Activated CD4-positive, alpha-beta memory T cell treated with anti-CD3 and anti-CD28 coated beads for 36 hours (primary cell): ENCODE results near the gene CD58. TPM values are rescaled to one million over a fixed set of nuclear protein-coding genes. Genes with fewer than 3 reads are reported as not detected.

Experiments
- CTCF ChIA-PET: fragments of 350-600 bp; sonication (Branson Sonifier 250); formaldehyde crosslinking; loops from one replicate; lab custom pipeline; 2021; ENCODE audit warnings: antibody characterized with exemption, inconsistent platforms; lab: Charles Lee
- POLR2A ChIA-PET: fragments of 350-600 bp; sonication (Branson Sonifier 250); formaldehyde crosslinking; loops from one replicate; lab custom pipeline; 2021; ENCODE audit warnings: antibody characterized with exemption; lab: Charles Lee
- DNase-seq: peaks from one replicate; pipeline ENCODE4 v3.0.0-alpha.2; 2020
- H3K27ac Mint-ChIP-seq: one replicate; pipeline ENCODE4 v1.8.0; 2021; ENCODE audit warnings: mixed read lengths
- H3K27me3 Mint-ChIP-seq: one replicate; pipeline ENCODE4 v1.8.0; 2021; ENCODE audit warnings: mixed read lengths
- H3K36me3 Mint-ChIP-seq: one replicate; pipeline ENCODE4 v1.8.0; 2021; ENCODE audit warnings: mixed read lengths
- H3K4me1 Mint-ChIP-seq: one replicate; pipeline ENCODE4 v1.8.0; 2021; ENCODE audit warnings: low read depth, mixed read lengths
- H3K4me3 Mint-ChIP-seq: one replicate; pipeline ENCODE4 v1.8.0; 2021; ENCODE audit warnings: mild to moderate bottlenecking, mixed read lengths
- H3K9me3 Mint-ChIP-seq: one replicate; pipeline ENCODE4 v1.8.0; 2021; ENCODE audit warnings: mixed read lengths
- intact Hi-C: fragments of 100-400 bp; cut with micrococcal nuclease; formaldehyde crosslinking; loops from one replicate; pipeline ENCODE4 v1.15.1; 2023
- total RNA-seq, 2 experiments: library from RNA; stranded (reverse); gene quantifications; one replicate each; pipeline ENCODE4 v1.2.3, GENCODE V29; 2021

The CD58 gene
- total RNA-seq, 2 experiments from 2014 or later, result 21.9 to 27.2 TPM

GRCh38 chr1:116577759-116578314, 7.0 kb upstream of the CD58 start:
- POLR2A ChIA-PET, result no interaction called here

GRCh38 chr1:116574581-116575291, 3.9 kb upstream of the CD58 start:
- no peak overlapping the region for H3K4me3 Mint-ChIP-seq
- H3K4me1 Mint-ChIP-seq, result peaks cover 40% of the 10 kb centered on the region
- intact Hi-C loops, result loop anchor here (1.0 to 10.0 kb wide), 9 partner anchors 22 to 548 kb away; partner anchors contain the start of gene TRIM45
- H3K36me3 Mint-ChIP-seq, result peaks cover 5% of the 10 kb centered on the region
- no peaks in the 10 kb centered on the region for H3K27me3 Mint-ChIP-seq
- POLR2A ChIA-PET, result interaction anchor here (0.6 to 1.3 kb wide), 3 partner anchors 21 to 189 kb away, joined by 3 read pairs; no protein-coding TSS in a partner anchor
- no peak overlapping the region for H3K27ac Mint-ChIP-seq
- DNase-seq, result peak; percentile 76
- no peaks in the 10 kb centered on the region for H3K9me3 Mint-ChIP-seq
- CTCF ChIA-PET, result interaction anchor here (0.6 to 8.1 kb wide), 35 partner anchors 10 to 1085 kb away, joined by 3 to 64 read pairs (median 4); partner anchors contain the start of genes IGSF3 and TTF2

More at GRCh38 chr1:116577759-116578314, 7.0 kb upstream of the CD58 start:
- peaks cover 23% of the 10 kb centered on the region for H3K4me1 Mint-ChIP-seq
- H3K9me3 Mint-ChIP-seq, result no peaks in the 10 kb centered on the region
- DNase-seq, result no peak
- intact Hi-C loops, result loop anchor here (10.0 kb wide), 2 partner anchors 307 to 443 kb away; no protein-coding TSS in a partner anchor
- no peak overlapping the region for H3K4me3 Mint-ChIP-seq
- no peaks in the 10 kb centered on the region for H3K36me3 Mint-ChIP-seq
- H3K27ac Mint-ChIP-seq, result no peak overlapping the region
- no peaks in the 10 kb centered on the region for H3K27me3 Mint-ChIP-seq
- CTCF ChIA-PET, result interaction anchor here (1.5 to 8.1 kb wide), 3 partner anchors 18 to 146 kb away, joined by 4 to 64 read pairs (median 17); no protein-coding TSS in a partner anchor

- no peak for DNase-seq
- POLR2A ChIA-PET, result interaction anchor here (0.6 to 1.5 kb wide), 4 partner anchors 17 to 191 kb away, joined by 3 to 5 read pairs (median 3); no protein-coding TSS in a partner anchor
- Mint-ChIP-seq H3K27me3 (no peaks in the 10 kb centered on the region), H3K27ac (peak overlapping the region; percentile 40), H3K4me3 (no peak overlapping the region), H3K36me3 (peaks cover 12% of the 10 kb centered on the region), H3K9me3 (no peaks in the 10 kb centered on the region), H3K4me1 (peaks cover 51% of the 10 kb centered on the region)
- CTCF ChIA-PET, result interaction anchor here (0.6 to 8.1 kb wide), 16 partner anchors 17 to 1083 kb away, joined by 3 to 64 read pairs (median 6); partner anchors contain the start of genes IGSF3 and TTF2
- intact Hi-C loops, result loop anchor here (1.0 to 10.0 kb wide), 9 partner anchors 23 to 549 kb away; partner anchors contain the start of gene TRIM45
Observed at GRCh38 chr1:116573431-116574095, 2.7 kb upstream of the CD58 start.

- Mint-ChIP-seq H3K27ac (no peak overlapping the region), H3K9me3 (no peaks in the 10 kb centered on the region), H3K4me1 (peaks cover 58% of the 10 kb centered on the region), H3K36me3 (peaks cover 12% of the 10 kb centered on the region), H3K4me3 (no peak overlapping the region), H3K27me3 (no peaks in the 10 kb centered on the region)
- ChIA-PET POLR2A (interaction anchor here (0.6 to 1.5 kb wide), 3 partner anchors 16 to 487 kb away, joined by 3 to 5 read pairs (median 5); partner anchors contain the start of gene TTF2), CTCF (interaction anchor here (0.5 to 8.1 kb wide), 8 partner anchors 16 to 487 kb away, joined by 3 to 64 read pairs (median 4); partner anchors contain the start of gene TTF2)
- intact Hi-C loops, result loop anchor here (5.0 to 10.0 kb wide), 5 partner anchors 164 to 549 kb away; partner anchors contain the start of gene TRIM45
- DNase-seq, result no peak
Observed at GRCh38 chr1:116572771-116573430, 2.1 kb upstream of the CD58 start.

GRCh38 chr1:116572099-116572498, 1.3 kb upstream of the CD58 start:
- no peaks in the 10 kb centered on the region for H3K9me3 Mint-ChIP-seq
- CTCF ChIA-PET, result interaction anchor here (0.9 to 8.1 kb wide), 7 partner anchors 15 to 433 kb away, joined by 3 to 64 read pairs (median 4); no protein-coding TSS in a partner anchor
- H3K4me3 Mint-ChIP-seq, result peak overlapping the region; percentile 99
- peaks cover 12% of the 10 kb centered on the region for H3K36me3 Mint-ChIP-seq
- intact Hi-C loops, result loop anchor here (5.0 to 10.0 kb wide), 5 partner anchors 165 to 550 kb away; partner anchors contain the start of gene TRIM45
- H3K27ac Mint-ChIP-seq, result no peak overlapping the region
- H3K4me1 Mint-ChIP-seq, result peaks cover 62% of the 10 kb centered on the region
- DNase-seq, result no peak
- no peaks in the 10 kb centered on the region for H3K27me3 Mint-ChIP-seq
- POLR2A ChIA-PET, result interaction anchor here (0.8 to 1.5 kb wide), 3 partner anchors 15 to 488 kb away, joined by 3 to 5 read pairs (median 3); partner anchors contain the start of gene TTF2

- H3K36me3 Mint-ChIP-seq, result peaks cover 12% of the 10 kb centered on the region
- POLR2A ChIA-PET, result interaction anchor here (0.8 to 1.4 kb wide), 2 partner anchors 57 to 488 kb away, joined by 3 to 5 read pairs; partner anchors contain the start of gene TTF2
- H3K9me3 Mint-ChIP-seq, result no peaks in the 10 kb centered on the region
- H3K4me3 Mint-ChIP-seq, result peak overlapping the region; percentile 99
- H3K4me1 Mint-ChIP-seq, result peaks cover 66% of the 10 kb centered on the region
- CTCF ChIA-PET, result interaction anchor here (1.1 to 8.1 kb wide), 6 partner anchors 14 to 166 kb away, joined by 3 to 64 read pairs (median 4); no protein-coding TSS in a partner anchor
- peak overlapping the region; percentile 60 for H3K27ac Mint-ChIP-seq
- no peaks in the 10 kb centered on the region for H3K27me3 Mint-ChIP-seq
- no peak for DNase-seq
- intact Hi-C loops, result loop anchor here (2.0 to 10.0 kb wide), 7 partner anchors 166 to 551 kb away; partner anchors contain the start of genes TRIM45 and TTF2
Observed at GRCh38 chr1:116571215-116571919, 541 bp upstream of the CD58 start.

- H3K4me1 Mint-ChIP-seq, result peaks cover 74% of the 10 kb centered on the region
- POLR2A ChIA-PET, result interaction anchor here (0.6 to 2.4 kb wide), 5 partner anchors 13 to 1044 kb away, joined by 3 to 22 read pairs (median 3); no protein-coding TSS in a partner anchor
Observed at GRCh38 chr1:116569776-116570357, 959 bp downstream of the CD58 start.

GRCh38 chr1:116569381-116569670, 1.5 kb downstream of the CD58 start:
- CTCF ChIA-PET, result interaction anchor here (0.6 to 1.8 kb wide), 10 partner anchors 12 to 501 kb away, joined by 3 to 9 read pairs (median 4); no protein-coding TSS in a partner anchor
- peak overlapping the region; percentile 93 for H3K27ac Mint-ChIP-seq
- H3K36me3 Mint-ChIP-seq, result peaks cover 25% of the 10 kb centered on the region
- intact Hi-C loops, result loop anchor here (2.0 kb wide), 1 partner anchor 65 kb away; no protein-coding TSS in a partner anchor
- no peaks in the 10 kb centered on the region for H3K27me3 Mint-ChIP-seq
- DNase-seq, result no peak
- H3K4me1 Mint-ChIP-seq, result peaks cover 74% of the 10 kb centered on the region
- POLR2A ChIA-PET, result interaction anchor here (0.6 to 2.4 kb wide), 7 partner anchors 9 to 65 kb away, joined by 3 to 22 read pairs (median 4); no protein-coding TSS in a partner anchor
- H3K4me3 Mint-ChIP-seq, result peak overlapping the region; percentile 99
- H3K9me3 Mint-ChIP-seq, result peaks cover 7% of the 10 kb centered on the region

More at GRCh38 chr1:116569776-116570357, 959 bp downstream of the CD58 start:
- peak; percentile 73 for DNase-seq
- intact Hi-C loops, result loop anchor here (1.0 to 10.0 kb wide), 9 partner anchors 14 to 552 kb away; partner anchors contain the start of genes TRIM45 and TTF2
- CTCF ChIA-PET, result interaction anchor here (0.6 to 1.8 kb wide), 6 partner anchors 13 to 500 kb away, joined by 3 to 9 read pairs (median 4); no protein-coding TSS in a partner anchor
- peaks cover 2% of the 10 kb centered on the region for H3K9me3 Mint-ChIP-seq
- no peaks in the 10 kb centered on the region for H3K27me3 Mint-ChIP-seq
- H3K4me3 Mint-ChIP-seq, result peak overlapping the region; percentile 99
- H3K27ac Mint-ChIP-seq, result peak overlapping the region; percentile 93
- H3K36me3 Mint-ChIP-seq, result peaks cover 20% of the 10 kb centered on the region

GRCh38 chr1:116568662-116569380, 2.0 kb downstream of the CD58 start:
- DNase-seq, result no peak
- ChIA-PET POLR2A (interaction anchor here (0.6 to 2.4 kb wide), 7 partner anchors 9 to 65 kb away, joined by 3 to 22 read pairs (median 4); no protein-coding TSS in a partner anchor), CTCF (interaction anchor here (0.6 to 1.8 kb wide), 12 partner anchors 12 to 501 kb away, joined by 3 to 9 read pairs (median 4); no protein-coding TSS in a partner anchor)
- peak overlapping the region; percentile 99 for H3K4me3 Mint-ChIP-seq
- intact Hi-C loops, result loop anchor here (2.0 kb wide), 1 partner anchor 64 kb away; no protein-coding TSS in a partner anchor
- H3K36me3 Mint-ChIP-seq, result peaks cover 30% of the 10 kb centered on the region
- peak overlapping the region; percentile 69 for H3K27ac Mint-ChIP-seq
- H3K4me1 Mint-ChIP-seq, result peaks cover 74% of the 10 kb centered on the region
- no peaks in the 10 kb centered on the region for H3K27me3 Mint-ChIP-seq
- peaks cover 12% of the 10 kb centered on the region for H3K9me3 Mint-ChIP-seq
